HG02981 (cell line): ENCODE measurements around the gene GSTM5.
"Not testable (repeated sequence)": the region's sequence is repeated elsewhere in the genome, so short reads cannot be mapped to it uniquely, and the experiment has no call there.

Source experiments
- ATAC-seq: cut with Tn5 transposase; IDR thresholded peaks from one replicate; pipeline ENCODE4 v1.9.1; 2021; ENCODE audit warnings: mild to moderate bottlenecking, moderate library complexity; ENCODE audit not compliant: unreplicated experiment

GSTM5 gene

DNA sequence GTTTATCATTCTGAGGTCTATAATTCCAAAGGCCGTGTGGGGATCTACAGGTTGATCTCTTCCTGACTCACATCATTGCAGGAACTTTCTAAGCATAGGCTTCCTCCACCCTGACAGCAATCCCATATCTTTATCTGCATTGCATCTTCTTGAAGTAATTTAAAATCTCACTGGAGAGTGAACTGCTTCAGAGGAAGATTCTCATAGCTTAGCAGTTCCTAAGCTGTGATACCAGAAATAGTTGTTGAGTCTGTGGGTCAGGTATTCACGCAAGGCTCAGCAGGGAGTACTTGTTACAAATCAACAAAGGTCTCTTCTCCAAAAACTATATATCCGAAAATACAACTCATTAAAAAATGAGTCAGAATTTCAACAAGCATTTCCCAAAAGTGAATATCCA is 16.9 kb upstream of the GSTM5 start:
- not testable (repeated sequence) for ATAC-seq

DNA sequence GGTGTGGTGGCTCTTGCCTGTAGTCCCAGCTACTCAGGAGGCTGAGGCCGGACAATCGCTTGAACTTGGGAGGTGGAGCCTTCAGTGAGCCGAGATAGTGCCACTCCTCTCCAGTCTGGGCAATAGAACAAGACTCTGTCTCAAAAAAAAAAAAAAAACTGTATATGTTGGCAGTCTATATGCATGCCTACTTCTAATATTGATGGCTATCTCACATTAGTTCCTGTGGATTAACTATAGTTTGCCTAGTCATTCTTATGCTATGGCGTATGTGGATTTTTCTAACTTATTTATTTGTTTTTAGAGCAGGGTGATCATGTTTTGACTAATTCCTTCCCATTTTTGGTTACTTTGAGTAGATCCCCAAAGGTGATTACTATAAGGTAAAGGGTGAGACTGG is 15.0 kb upstream of the GSTM5 start:
- ATAC-seq: no peak

DNA sequence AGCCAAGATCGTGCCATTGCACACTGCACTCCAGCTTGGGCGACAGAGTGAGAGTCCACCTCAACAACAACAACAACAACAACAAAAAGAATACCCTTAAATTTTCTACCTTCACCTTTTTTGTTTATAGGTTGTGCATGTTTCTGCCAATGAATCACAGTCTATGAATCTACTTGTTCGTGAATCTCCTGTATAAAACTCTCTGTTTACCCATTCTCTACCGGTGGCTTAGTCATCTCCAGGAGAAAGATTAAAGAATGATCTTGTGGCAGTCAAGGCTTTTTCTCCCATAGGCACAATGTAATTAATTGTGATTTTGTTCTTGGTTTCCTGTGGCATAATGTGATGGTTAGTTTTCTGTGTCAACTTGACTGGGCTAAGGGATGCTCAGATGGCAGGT is 14.2 kb upstream of the GSTM5 start:
- ATAC-seq: not testable (repeated sequence)

DNA sequence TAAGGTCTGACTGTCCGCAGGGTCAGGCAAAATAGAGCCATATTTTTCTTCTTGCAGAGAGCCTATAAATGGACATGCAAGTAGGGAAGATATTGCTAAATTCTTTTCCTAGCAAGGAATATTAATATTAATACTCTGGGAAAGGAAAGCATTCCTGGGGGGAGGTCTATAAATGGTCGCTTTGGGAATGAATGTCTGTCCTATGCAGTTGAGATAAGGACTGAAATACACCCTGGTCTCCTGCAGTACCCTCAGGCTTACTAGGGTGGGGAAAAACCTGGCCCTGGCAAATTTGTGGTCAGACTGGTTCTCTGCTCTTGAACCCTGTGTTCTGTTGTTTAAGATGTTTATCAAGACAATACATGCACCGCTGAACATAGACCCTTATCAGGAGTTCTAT is 9.1 kb upstream of the GSTM5 start:
- not testable (repeated sequence) for ATAC-seq

DNA sequence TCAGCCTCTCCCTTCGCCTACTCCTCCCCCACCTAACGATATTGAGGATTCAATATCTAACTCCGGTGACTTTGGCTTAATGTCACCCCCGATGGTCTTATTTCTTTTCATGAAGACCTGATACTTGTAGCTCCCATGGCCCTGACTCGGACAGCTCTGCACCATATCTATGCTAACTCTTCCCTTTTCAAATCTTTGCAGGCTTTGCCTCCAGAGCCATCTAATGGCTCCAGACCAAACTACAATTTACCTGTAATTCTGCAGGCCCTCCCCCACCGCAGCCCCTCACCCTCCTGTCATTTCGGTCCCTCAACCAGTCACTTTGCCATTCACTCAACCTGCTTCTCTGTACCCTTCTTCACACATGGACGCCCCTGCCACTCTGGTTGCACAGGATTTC is 7.9 kb upstream of the GSTM5 start:
- ATAC-seq: no peak

DNA sequence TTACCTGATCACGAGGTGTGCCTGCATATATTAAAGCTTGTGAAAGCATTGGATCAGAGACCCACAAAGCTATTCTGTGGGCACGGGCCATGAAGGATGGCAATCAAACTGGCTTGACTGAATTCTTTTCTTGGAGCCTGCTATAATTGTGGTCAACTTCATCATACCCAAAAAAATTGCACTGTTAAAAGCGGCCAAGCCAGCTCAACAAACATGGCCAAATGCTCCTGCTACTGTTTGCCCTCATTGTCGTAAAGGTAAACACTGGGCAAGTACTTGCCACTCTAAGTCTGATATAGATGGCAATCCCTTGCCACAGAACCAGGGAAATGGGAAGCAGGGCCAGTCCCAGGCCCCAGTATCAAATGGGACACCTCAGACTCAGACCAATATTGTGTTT is 6.6 kb upstream of the GSTM5 start:
- ATAC-seq: no peak

DNA sequence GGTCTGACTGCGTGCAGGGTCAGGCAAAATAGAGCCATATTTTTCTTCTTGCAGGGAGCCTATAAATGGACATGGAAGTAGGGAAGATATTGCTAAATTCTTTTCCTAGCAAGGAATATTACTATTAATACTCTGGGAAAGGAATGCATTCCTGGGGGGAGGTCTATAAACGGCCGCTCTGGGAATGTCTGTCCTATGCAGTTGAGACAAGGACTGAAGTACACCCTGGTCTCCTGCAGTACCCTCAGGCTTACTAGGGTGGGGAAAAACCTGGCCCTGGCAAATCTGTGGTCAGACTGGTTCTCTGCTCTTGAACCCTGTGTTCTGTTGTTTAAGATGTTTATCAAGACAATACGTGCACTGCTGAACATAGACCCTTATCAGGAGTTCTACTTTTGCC is 3.1 kb upstream of the GSTM5 start:
- not testable (repeated sequence) for ATAC-seq

DNA sequence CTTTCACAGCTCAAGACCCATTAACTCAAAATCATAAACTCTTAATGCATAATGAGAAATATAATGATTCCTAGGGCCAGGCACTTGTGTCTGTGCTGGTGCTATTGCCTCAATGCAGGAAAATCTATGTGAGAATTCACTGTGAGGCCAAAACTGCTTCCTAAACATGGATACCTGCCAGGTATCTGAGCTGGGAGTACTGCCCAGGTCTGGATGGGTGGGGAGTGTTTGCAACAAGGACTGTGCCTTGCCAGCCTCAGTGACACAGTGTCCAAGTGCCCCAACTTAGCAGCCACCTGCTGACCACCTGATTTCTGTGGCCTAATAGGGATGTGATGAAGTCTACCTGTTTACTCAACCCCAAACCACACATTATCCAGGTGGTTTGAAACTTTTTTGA is 2.2 kb upstream of the GSTM5 start:
- not testable (repeated sequence) for ATAC-seq

DNA sequence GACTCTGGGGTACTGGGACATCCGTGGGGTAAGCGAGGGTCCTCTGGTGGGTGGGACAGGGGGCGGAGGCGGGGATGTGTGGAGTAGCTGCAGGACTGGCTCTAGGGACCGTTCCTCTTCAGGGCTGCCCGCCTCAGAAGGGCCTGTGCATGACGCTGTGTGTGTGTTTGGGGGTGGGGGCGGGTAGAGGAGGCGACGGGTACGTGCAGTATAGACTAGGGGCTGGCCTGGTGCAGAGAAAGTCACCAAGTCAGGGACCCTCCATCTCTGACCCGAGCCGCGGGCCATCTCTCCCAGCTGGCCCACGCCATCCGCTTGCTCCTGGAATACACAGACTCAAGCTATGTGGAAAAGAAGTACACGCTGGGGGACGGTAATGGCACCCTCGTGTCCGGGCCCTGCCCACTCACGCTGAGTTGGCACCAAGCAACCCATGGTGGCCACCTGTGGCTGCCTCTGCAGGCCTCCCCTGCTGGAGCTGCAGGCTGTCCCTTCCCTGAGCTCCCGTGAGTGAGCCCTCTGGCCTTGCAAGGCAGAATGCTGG is 342 bp downstream of the GSTM5 start:
- no peak for ATAC-seq

DNA sequence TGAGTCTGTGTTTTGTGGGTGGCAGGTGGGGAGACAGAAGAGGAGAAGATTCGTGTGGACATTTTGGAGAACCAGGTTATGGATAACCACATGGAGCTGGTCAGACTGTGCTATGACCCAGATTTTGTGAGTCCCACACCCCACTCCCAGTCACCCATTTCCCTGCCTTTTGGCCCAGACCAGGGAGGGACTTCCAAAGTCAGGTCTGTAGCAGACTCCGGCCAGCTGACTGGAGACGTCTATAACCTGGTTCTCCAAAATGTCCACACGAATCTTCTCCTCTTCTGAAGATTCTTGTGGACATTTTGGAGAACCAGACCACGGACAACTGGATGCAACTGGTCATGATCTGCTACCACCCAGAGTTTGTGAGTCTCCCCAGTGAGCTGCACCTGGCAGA is 1.6 kb downstream of the GSTM5 start:
- ATAC-seq: no peak

DNA sequence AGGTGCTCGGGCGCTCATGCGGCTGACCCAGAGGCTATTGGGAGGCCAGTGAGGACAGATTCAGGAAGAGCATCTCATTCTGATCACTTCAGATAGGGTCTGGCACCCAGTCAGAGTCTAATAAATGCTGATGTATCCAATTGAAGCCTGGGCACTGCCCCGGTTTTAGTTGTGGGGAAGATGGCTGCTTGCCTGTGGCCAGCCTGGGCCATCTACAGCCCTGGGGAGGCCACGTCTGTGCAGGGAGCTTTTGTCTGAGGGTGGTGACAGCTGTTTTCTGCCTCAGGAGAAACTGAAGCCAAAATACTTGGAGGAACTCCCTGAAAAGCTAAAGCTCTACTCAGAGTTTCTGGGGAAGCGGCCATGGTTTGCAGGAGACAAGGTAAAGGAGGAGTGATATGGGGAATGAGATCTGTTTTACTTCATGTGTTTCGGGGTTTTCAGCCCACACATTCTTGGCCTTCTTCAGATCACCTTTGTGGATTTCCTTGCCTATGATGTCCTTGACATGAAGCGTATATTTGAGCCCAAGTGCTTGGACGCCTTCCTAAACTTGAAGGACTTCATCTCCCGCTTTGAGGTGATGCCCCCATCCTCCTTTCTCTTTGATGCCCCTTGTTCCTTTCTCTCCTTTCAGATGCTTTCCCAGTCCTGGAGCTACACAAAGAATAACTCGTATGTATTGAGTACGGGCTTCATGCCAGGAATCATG is 2.8 kb downstream of the GSTM5 start:
- no peak for ATAC-seq

DNA sequence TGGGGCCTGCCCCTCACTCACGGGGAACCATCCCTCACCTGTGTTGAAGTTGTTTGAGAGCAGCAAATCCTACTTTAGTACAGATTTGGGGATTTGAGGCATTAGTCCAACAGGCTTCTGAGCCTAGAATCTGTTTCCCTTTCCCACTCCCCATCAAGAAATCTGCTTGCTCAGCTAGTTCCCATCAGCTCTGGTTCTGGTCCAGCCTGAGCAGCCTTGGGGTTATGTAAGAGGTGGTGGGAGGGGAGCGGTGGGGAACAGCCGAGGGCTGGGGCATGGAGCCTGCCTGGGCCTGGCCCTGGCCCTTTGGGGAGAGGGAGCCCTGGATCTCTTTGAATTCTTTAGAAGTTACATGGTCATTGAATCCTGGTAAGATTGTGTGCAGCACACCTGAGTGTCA is 4.1 kb downstream of the GSTM5 start:
- ATAC-seq: no peak

DNA sequence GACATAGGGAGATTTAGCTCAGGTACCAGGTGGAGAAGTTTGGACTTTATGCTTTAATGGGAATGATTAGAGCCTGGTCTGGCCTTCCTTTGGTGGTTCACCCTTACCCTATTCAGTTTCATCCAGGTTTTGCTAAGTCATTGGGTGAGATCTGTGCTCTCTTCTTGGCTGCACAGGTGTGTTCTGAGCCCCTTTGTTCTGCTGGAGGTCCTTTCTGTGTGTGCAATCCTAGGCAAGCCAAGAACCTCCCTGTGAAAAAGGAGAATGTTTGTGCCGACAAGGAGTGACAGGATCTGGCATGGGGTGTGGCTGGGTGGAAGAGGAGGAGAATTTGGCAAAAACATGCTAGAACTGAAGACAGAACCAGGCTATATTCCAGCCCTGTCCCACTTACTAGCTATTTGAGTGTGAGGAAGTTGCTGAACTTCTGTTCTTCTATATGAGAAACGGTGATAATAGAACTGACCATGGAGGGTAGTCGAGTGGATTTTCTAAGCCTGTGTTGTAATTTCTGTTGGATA is 4.6 kb downstream of the GSTM5 start:
- ATAC-seq: no peak

DNA sequence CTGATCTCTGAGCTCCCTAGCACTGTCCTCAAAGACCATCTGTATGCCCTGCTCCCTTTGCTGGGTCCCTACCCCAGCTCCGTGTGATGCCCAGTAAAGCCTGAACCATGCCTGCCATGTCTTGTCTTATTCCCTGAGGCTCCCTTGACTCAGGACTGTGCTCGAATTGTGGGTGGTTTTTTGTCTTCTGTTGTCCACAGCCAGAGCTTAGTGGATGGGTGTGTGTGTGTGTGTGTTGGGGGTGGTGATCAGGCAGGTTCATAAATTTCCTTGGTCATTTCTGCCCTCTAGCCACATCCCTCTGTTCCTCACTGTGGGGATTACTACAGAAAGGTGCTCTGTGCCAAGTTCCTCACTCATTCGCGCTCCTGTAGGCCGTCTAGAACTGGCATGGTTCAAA is 5.7 kb downstream of the GSTM5 start:
- ATAC-seq: no peak

DNA sequence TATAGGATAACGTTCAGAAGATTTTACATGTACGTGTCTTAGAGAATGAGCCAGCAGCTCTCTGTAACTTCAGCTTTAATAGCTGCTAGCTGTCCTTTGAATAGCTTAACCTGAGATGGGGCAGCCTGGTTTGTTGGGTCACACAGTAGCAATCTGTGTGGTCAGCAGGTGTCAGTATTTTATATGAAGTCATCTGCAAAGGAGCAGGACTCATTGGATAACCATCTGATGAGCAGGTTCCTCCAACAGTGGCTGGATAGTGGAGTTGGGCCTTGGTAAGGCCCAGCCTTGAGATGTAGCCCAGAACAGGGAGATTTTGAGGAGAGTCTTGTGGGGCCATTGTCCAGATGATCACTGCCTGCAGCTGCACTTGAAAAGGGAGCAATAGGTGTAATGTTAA is 6.4 kb downstream of the GSTM5 start:
- ATAC-seq: no peak

DNA sequence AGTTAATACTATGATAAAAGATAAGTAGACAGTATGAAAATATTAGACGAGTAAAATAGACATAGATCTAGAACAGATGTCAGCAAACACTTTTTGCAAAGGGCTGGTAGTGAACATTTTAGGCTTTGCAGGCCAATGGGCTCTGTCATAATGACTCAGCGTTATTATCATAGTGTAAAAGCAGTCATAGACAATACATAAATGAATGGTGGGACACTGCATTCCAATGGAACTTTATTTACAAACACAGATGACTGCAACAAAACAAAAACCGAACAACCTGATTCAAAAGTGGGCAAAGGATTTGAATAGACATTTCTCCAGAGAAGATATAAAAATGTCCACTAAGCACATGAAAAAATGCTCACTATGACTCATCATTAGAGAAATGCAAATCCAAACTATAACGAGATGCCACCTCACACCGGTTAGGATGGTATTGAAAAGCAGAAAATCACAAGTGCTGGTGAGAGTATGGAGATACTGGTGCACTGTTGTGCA is 7.3 kb downstream of the GSTM5 start:
- no peak for ATAC-seq

DNA sequence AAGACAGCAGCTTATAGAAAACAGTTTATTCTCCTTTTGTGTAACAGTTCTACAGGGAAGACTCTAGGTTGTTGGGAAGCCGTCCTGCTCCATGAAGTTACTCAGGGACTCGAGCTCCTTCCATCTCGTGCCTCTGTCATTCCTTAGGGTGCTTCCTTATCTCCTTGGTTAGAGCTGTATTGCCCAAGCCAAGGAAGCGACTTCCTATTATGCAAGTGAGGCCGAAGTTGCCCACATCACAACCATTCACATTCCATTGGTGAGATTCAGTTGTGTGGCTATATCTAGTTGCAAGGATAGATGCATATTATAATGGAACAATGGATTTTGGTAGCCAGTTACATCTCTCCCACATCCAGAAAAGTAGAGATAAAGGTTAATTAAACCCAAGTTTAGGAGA is 9.0 kb downstream of the GSTM5 start:
- no peak for ATAC-seq

DNA sequence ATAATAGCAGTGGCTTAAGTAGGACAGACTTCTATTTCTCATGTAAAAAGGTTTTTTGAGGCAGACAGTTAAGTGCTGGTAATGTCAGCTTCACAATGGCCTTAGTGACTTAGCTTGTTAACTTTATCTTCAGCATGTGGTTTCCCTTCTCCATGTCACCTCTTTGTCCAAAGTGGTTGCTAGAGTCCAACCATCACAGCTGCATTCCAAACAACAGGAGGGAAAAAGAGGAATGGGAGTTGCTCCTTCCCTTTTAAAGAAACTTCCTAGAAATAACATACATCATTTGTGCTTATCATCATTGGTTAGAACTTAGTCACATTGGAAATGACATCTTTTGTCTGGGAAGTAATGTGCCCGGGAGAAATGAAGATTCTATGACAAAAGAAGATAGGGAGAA is 9.9 kb downstream of the GSTM5 start:
- ATAC-seq: no peak

DNA sequence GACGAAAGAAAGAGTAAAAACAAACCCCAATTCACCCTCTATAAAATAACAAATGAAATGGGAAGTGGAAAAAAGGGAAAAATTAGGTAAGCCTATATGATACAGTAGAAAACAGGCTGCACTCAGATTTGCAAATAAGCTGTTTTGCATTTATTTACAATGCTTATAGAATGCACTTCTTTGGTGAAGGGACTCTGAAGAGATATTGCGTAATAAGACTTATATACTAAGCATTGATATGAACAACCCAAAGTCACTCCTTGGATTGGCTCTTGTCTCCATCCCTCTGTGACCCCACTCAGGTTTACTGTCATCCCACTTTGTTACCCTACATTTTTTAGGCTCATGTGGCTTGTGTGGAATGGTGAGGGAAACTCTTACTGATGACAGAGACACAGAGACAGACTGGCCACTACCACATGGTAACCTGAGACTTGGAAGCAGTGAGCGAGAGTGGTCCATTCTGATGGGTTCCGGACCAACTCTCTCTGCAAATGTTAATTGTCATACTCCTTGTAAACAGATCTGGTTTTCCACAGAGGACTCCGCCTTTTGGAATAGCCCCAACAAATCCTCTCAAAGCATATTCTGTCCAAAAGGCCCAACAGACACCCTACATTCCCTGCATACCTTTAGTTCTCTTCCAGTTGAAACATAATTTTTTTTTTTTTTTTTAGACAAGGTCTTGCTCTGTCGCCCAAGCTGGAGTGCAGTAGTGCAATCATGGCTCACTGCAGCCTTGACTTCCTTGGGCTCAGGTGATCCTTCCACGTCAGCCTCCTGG is 11.0 kb downstream of the GSTM5 start:
- ATAC-seq: no peak

DNA sequence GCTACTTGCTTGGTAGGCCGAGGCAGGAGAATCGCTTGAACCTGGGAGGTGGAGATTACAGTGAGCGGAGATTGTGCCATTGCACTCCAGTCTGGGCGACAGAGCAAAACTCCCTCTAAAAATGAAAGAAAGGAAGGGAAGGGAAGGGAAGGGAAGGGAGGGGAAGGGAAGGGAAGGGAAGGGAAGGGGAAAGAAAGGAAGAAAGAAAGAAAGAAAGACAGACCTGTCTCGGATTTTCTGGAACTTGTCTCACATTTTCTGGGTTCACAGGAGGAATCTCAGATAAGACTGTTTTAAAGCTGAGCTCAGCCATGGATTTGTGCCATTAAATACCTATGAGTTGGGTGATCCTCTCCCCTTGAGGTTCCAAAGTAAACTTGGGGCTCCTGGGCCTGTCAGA is 12.9 kb downstream of the GSTM5 start:
- no peak for ATAC-seq

DNA sequence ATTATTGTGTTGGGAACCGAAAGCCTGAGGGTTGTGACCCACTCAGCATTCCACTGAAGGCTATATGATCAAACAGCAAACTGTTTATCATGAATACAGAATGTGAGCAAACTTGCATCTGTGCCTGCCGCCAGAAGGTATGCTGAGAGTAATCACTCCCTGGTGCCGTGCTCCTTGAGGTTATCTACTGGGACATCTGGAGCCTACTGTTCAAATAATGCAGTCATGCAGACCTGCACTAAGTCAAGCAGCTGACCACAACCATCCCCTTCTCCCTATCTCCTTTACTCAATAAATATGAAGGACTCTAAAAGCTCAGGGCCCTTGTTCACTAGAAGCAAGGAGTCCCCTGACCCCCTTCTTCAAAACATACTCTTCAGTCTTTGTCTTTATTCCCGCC is 13.5 kb downstream of the GSTM5 start:
- no peak for ATAC-seq

DNA sequence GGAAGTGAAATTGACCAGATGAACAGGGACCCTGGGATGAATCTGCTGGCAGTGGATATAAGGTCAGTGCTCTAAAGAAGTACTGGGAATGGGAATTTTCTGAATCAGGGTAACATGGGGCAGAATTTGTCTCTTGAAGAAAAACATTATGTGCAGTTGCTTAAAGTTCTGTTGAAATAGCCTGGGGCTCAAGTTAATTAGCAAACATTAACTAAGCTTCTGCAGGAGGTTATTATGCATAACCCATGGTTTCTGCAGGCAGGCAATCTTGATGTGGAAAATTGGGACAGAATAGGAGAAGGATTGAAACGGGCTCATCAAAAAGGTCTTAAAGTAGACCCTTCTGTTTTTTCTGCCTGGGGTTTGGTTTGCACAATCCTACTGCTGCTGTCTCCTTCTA is 14.0 kb downstream of the GSTM5 start:
- no peak for ATAC-seq
